ENCODE measurements around the gene GUCY1A2. TPM values are rescaled to one million over a fixed set of nuclear protein-coding genes. Genes with fewer than 3 reads are reported as not detected.

GUCY1A2 gene
- total RNA-seq, 1 donor from 2014 or later = 17.8 TPM

DNA sequence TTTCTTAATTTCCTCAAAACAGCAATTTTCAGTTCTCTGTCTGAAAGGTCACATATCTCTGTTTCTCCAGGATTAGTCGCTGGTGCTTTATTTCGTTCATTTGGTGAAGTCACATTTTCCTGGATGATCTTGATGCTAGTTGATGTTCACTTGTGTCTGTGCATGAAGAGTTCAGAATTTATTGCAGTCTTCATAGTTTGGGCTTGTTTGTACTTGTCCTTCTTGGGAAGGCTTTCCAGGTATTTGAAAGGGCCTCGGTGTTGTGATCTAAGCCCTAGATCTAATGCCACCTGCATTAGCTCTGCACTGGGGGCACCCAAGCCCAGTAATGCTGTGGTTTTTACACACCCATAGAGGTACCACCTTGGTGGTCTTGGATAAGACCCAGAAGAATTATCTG is 228.9 kb downstream of the GUCY1A2 start:
- peaks cover 5% of the 10 kb centered on the region for H3K4me1 ChIP-seq (ENCODE audit: insufficient read depth, low read length)
- peaks cover 22% of the 10 kb centered on the region for H3K4me1 Mint-ChIP-seq (ENCODE audit: low read depth, unreplicated experiment)
- H3K27ac ChIP-seq (ENCODE audit: low read depth, low read length) = no peak overlapping the region
- H3K9ac ChIP-seq (ENCODE audit: low read length) = no peak overlapping the region
- no peak for TF ChIP-seq EZH2 (IDR thresholded peaks at IDR 0.05; ENCODE audit: insufficient read depth, low read length)
- no peak for TF ChIP-seq CTCF (IDR thresholded peaks at IDR 0.05; ENCODE audit: insufficient read depth, low read depth, low read length)
- DNase-seq (ENCODE audit: low read depth) = no peak
- no peaks in the 10 kb centered on the region for H3K79me2 ChIP-seq (ENCODE audit: insufficient read depth, low read length)
- no peak overlapping the region for H3K27ac Mint-ChIP-seq (ENCODE audit: unreplicated experiment)
- H2AFZ ChIP-seq (ENCODE audit: low read depth, low read length) = no peak overlapping the region
- peaks cover 3% of the 10 kb centered on the region for H3K9me3 Mint-ChIP-seq (ENCODE audit: unreplicated experiment)
- H4K20me1 ChIP-seq (ENCODE audit: insufficient read depth, low read length) = no peaks in the 10 kb centered on the region
- H3K4me3 ChIP-seq (ENCODE audit: insufficient read depth, low read depth, low read length) = no peak overlapping the region
- H3K36me3 Mint-ChIP-seq (ENCODE audit: low read depth, unreplicated experiment) = no peaks in the 10 kb centered on the region
- H3K27me3 Mint-ChIP-seq (ENCODE audit: low read depth, unreplicated experiment) = no peaks in the 10 kb centered on the region
- H3K4me3 Mint-ChIP-seq (ENCODE audit: unreplicated experiment) = no peak overlapping the region
- no peaks in the 10 kb centered on the region for H3K9me3 ChIP-seq (ENCODE audit: insufficient read depth, low read depth, low read length)
- FAIRE-seq = no peak
- H3K27me3 ChIP-seq (ENCODE audit: insufficient read depth, low read length) = no peaks in the 10 kb centered on the region
- H3K36me3 ChIP-seq (ENCODE audit: insufficient read depth, low read length) = no peaks in the 10 kb centered on the region
- no peak overlapping the region for H3K4me2 ChIP-seq (ENCODE audit: low read length)

GRCh38 chr11:106787454-106787853 is 230.8 kb downstream of the GUCY1A2 start:
- H3K4me1 Mint-ChIP-seq (ENCODE audit: low read depth, unreplicated experiment) = peaks cover 12% of the 10 kb centered on the region
- H3K79me2 ChIP-seq (ENCODE audit: insufficient read depth, low read length) = no peaks in the 10 kb centered on the region

More at GRCh38 chr11:106787454-106787853, 230.8 kb downstream of the GUCY1A2 start:
- DNase-seq (ENCODE audit: low read depth) (no peak), FAIRE-seq (no peak)
- H3K9me3 ChIP-seq (ENCODE audit: insufficient read depth, low read depth, low read length) = no peaks in the 10 kb centered on the region
- Mint-ChIP-seq H3K9me3 (ENCODE audit: unreplicated experiment) (peaks cover 3% of the 10 kb centered on the region), H3K4me3 (ENCODE audit: unreplicated experiment) (no peak overlapping the region), H3K36me3 (ENCODE audit: low read depth, unreplicated experiment) (peaks cover 5% of the 10 kb centered on the region), H3K27me3 (ENCODE audit: low read depth, unreplicated experiment) (no peaks in the 10 kb centered on the region), H3K27ac (ENCODE audit: unreplicated experiment) (no peak overlapping the region)
- H4K20me1 ChIP-seq (ENCODE audit: insufficient read depth, low read length) = no peaks in the 10 kb centered on the region
- no peak overlapping the region for H2AFZ ChIP-seq (ENCODE audit: low read depth, low read length)
- no peaks in the 10 kb centered on the region for H3K36me3 ChIP-seq (ENCODE audit: insufficient read depth, low read length)
- no peaks in the 10 kb centered on the region for H3K27me3 ChIP-seq (ENCODE audit: insufficient read depth, low read length)
- TF ChIP-seq CTCF (IDR thresholded peaks at IDR 0.05; ENCODE audit: insufficient read depth, low read depth, low read length) = no peak
- TF ChIP-seq EZH2 (IDR thresholded peaks at IDR 0.05; ENCODE audit: insufficient read depth, low read length) = no peak
- no peak overlapping the region for H3K4me3 ChIP-seq (ENCODE audit: insufficient read depth, low read depth, low read length)
- H3K9ac ChIP-seq (ENCODE audit: low read length) = no peak overlapping the region
- peaks cover 5% of the 10 kb centered on the region for H3K4me1 ChIP-seq (ENCODE audit: insufficient read depth, low read length)
- no peak overlapping the region for H3K4me2 ChIP-seq (ENCODE audit: low read length)
- no peak overlapping the region for H3K27ac ChIP-seq (ENCODE audit: low read depth, low read length)

Data from astrocyte (in vitro differentiated cells and primary cell).